ENCODE data around the gene PPP1R1A.

Gene PPP1R1A

DNA sequence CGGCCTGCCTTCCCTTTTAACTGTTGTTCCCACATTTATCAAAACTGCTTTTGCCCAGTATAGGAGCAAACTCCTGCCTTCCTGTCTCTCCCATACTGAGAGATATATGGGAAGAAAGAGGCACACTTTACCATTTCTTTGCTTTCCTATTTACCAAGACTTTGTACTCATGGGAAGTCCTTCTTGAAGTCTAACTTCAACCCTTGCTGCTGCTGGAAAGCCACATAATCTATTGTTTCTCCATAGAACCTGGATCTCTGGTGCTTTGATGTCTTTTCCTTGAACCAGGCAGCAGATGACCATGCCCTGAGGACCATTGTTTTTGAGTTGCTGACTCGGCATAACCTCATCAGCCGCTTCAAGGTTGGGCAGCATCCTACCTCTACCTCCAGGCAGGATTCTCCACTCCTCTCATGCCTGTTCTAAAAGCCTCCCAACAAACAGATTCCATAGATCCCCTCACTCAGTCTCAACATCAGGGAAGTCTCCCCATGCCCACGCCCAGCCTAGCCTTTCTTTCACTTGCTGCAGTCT is 18.4 kb downstream of the PPP1R1A start:
- DNase-seq = no peak

GRCh38 chr12:54569072-54569471 is 19.4 kb downstream of the PPP1R1A start:
- no peak for DNase-seq

GRCh38 chr12:54566792-54567191 is 21.7 kb downstream of the PPP1R1A start:
- no peak for DNase-seq

DNA sequence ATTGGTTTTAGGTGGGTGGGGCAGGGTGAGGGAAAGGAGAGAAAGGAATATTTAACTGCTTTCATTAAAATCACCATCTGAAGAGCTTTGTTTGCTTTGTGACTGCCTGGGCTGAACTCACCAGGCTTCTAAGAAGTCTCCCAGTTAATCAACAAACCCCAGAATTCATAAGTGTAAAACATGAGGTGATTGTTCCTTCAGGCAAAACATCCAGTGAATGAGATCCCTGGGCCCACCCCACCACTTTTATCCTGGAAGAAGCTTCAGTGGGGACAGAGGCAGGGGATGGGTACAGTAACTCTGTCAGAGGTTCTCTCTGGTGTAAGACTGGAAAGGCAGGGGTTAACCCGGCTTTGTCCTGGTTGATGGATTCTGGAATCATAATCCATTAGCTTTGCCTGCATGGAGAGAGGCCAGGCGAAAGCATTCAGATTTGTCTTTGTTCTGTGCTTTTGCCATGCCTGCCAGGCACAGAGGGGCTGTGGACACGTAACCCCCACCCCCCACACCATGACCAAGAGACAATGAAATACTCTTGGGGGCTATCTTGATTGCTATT is 22.4 kb downstream of the PPP1R1A start:
- DNase-seq = no peak

DNA sequence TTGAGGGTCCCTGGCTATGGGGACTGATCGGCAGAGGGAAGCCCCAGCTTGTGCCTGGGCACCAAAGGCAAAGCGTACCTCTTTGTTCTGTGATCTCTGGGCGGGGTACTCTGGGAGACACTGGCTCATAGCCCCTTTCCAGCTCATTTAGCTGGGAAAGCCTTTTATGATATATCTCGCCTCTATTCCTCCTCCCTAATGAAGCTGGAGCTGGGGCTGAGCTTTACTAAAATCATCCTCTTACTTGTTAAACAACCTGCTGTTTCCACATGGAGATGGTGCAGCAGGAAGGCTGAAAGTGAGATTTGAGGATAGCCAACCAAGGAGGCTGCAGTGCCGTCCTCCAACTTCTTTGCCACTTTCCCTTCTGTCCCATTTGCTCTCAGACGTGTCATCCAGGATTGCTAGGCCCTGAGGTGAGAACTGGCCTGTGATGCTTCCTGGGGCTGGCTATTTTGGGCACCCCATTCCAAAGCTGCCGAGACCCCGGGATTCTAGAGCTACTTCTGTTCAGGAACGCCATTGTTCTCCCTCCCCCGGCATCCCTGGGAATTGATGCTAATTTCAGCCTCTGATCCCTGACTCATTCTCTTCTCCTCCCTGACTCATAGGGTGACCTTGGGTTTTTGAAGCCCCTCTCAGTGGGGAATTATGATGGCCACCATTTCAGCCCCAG is 23.0 kb downstream of the PPP1R1A start:
- DNase-seq = no peak

- no peak for DNase-seq
These were observed 23.7 kb downstream of the PPP1R1A start for GRCh38 chr12:54564768-54565167.

DNA sequence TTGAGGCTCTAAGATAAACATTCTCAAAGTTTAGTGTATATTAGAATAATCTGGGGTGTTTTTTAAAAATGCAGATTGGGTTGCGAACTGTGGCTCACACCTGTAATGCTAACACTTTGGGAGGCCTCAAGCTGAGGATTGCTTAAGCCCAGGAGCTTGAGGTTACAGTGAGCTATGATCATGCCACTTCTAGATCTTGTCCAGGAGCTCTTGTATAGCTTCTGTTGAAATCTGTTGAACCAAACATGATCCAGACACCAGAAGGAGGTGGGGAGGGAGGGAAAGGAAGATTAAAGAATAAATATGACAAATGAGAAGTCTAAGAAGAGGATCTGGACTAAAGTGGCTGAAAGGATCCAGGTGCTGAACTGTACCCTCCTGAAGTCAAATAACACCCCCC is 24.7 kb downstream of the PPP1R1A start:
- no peak for DNase-seq

DNA sequence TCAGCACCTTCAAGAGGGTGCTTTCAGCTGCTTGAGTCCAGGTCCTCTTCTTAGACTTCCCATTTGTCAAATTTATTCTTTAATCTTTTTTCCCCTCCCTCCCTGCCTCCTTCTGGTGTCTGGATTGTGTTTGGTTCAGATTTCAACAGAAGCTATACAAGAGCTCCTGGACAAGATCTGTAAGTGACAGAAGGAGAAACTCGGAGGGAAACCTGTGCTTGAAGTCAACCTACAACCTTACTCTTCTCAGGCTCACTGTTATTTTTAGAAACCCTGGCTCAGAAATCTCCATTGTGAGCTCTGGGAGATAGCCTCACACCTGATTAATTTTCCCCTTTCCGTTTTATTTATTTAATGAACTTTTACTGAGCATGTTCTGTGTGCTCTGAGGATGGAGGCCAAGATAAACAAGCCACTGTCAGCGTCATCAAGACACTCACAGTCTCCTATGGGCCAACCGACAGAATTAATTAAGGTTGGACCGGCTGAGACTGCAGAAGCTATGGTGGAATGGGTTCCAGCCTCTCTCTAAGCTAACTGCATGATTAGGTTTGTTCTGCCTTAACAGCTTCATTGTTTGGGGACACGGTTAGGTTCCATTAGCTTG is 25.6 kb downstream of the PPP1R1A start:
- no peak for DNase-seq

- DNase-seq = no peak
These were observed 27.3 kb downstream of the PPP1R1A start for GRCh38 chr12:54561164-54561563.

GRCh38 chr12:54560374-54560858 is 28.0 kb downstream of the PPP1R1A start:
- peak; percentile 73 for DNase-seq

DNA sequence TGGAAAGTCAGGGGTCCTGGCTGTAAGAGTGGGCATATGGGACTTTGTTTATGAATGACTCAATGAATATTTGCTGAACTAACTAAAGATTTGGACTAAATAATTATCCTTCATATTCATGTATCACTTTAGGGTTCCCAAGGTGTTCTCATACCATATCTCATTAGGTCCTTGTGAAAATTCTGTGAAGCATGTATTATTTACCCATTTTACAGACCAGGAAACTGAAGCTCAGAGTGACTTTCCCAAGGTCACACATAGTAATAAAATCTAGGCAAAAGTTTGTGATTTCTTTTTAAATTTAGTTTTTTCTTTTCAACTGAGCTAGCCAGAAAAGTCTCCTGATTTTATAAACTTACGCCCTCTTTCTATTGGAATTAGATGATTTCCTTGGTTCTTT is 29.7 kb downstream of the PPP1R1A start:
- no peak for DNase-seq

DNA sequence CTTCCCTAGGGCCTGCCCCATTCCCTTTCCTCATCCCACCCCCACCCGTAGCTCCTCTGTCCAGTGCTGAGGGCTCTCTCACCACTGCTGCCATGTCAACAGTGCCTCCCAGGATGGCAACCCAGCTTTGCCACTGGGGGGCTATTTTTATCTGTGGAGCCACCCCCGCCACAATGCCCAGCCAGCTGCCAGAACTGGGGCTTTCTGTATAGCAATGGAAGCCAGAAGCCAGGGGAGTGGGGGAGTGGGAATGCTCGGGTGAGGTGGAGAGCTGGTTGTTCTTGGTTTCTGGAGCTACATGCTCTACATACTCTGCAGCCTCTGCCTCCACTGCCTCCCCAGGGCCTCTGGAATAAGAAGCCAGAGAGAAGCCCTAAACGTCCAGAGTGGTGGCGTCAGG is 30.1 kb downstream of the PPP1R1A start:
- no peak for DNase-seq

GRCh38 chr12:54555670-54556257 is 32.7 kb downstream of the PPP1R1A start:
- DNase-seq = no peak

- no peak for DNase-seq
These were observed 38.5 kb downstream of the PPP1R1A start for GRCh38 chr12:54549774-54550451.

DNA sequence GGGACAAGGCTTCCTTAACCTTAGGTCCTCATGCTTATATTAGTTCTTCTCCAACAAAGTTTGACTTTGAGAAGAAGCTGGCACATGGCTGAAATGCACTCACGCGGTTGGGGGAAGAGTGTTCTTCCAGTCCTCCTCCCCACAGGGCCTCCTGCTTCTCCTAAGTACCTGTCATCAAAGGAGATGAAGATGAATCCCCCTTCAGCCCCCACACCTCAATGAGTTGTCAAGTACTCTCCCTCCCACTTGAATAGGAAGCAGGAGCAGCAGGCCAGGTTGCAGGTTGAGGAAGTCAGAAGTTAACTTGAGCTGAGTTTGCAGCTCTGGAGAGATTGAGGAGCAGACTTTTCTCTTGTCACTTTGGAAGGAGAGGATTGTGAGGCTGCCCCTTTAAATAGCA is 41.9 kb downstream of the PPP1R1A start:
- DNase-seq = no peak

- no peak for DNase-seq
These were observed 43.7 kb downstream of the PPP1R1A start for GRCh38 chr12:54544743-54545142.

- no peak for DNase-seq
These were observed 44.9 kb downstream of the PPP1R1A start for GRCh38 chr12:54543526-54543925.

GRCh38 chr12:54541751-54542290 is 46.6 kb downstream of the PPP1R1A start:
- no peak for DNase-seq

- DNase-seq = no peak
These were observed 50.2 kb downstream of the PPP1R1A start for GRCh38 chr12:54538136-54538700.

GRCh38 chr12:54535474-54535873 is 53.0 kb downstream of the PPP1R1A start:
- DNase-seq = no peak

GRCh38 chr12:54529581-54529980 is 58.9 kb downstream of the PPP1R1A start:
- DNase-seq = no peak
